GM18519 (cell line): ENCODE data around the gene RDM1.

Experiments used
- ATAC-seq: cut with Tn5 transposase; IDR thresholded peaks from one replicate; pipeline ENCODE4 v1.9.1; 2021; ENCODE audit warnings: mild to moderate bottlenecking, moderate library complexity; ENCODE audit not compliant: unreplicated experiment, low FRiP score

The RDM1 gene

DNA sequence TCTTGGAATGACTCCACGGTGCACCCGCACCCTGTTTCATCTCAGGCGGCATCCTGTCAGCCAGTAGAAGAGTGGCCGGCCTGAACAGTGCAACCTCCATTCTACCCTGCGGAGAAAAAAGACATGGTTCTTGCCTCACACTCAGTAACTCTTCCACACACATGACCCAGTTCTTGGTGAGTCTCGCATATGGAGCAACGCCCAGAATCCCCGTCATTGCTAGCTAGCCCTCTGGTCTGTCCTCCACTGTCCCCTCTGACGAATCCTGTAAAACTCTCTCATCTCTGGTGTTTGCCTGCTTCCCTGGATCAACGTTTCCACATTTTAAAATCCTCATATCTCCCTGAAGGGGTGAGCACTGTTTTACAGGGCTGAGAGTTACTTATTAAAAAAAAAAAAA is 4.2 kb upstream of the RDM1 start:
- no peak for ATAC-seq

DNA sequence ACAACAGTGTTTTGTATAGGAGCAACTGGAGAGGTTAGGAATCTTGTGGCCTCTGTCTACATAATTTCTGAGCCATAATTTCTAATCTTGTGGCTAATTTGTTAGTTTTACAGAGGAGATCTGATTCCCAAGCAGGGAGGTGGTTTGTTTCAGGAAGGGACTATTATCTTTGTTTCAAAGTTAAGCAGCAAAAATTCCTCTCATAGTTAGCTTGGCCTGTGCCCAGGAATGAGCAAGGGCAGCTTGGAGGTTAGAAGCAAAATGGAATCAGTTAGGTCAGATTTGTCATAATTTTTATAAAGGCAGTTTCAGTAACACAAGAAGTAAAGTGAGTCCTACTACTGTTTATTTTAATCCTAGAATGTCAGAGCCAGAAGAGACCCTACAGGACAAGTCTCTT is 2.0 kb upstream of the RDM1 start:
- no peak for ATAC-seq

DNA sequence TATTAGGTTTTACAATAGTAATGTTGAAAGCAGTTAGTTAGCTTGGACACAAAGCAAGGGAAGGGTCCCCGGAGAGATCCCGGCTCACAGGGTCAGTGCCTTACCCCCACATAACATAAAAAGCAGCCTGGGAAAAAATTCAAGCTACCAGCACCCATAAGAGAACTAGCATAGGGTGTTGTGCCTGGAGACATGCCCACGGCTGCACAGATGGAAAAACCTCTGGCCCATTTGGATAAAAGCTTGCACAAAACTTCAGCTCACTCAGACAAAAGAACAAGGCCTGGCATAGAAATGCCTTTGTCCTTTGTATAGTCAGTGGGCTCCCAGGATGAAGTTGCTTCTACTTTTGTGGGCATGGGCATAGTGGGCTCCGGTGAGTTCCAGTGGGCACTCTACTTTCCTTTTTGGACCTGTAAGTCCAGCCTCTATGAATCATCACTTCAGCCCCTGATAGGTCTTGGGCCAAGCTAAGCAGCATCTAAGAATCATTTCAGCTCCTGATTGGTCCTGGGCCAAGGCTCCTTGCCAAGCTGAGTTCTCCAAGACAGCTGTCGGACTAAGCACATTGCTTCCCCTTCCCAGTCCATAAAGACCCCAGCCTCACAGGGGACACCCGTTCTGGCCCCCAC is 1.3 kb upstream of the RDM1 start:
- ATAC-seq = no peak

GRCh38 chr17:35927714-35928113 is 2.9 kb downstream of the RDM1 start:
- ATAC-seq = no peak

DNA sequence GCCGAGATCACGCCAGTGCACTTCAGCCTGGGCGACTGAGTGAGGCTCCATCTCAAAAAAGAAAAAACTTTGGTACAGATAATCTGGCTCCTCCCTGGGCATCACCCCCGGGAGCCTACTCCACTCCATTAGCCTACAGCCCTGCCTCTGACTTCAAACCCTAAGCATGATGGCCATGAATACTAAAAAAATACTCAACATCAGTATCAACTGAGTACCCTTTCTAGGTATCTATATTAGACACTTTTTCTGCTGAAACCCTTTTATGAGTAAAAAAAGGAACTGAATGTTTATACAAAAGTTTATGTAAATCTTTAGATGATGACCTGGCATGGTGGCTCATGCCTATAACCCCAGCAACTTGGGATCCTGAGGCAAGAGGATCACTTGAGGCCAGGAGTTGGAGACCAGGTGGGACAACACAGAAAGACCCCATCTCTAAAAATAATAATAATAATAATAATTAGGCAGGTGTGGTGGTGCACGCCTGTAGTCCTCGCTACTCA is 6.9 kb downstream of the RDM1 start:
- no peak for ATAC-seq

DNA sequence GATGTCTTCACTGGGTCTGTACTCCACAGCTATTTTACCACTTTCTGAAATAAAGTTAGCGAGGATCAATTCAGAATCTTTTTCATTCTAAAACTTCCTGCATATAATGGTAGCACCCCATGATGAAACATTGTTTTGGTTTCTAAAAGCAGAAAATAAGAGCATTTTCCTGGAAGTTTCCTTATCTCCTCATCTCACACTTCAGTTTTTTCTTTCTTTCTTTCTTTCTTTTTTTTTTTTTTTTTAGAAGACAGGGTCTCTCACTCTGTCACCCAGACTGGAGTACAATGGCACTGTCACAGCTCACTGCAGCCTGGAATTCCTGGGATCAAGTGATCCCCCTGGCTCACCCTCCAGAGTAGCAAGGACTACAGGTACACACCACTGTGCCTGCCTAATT is 10.3 kb downstream of the RDM1 start:
- no peak for ATAC-seq

DNA sequence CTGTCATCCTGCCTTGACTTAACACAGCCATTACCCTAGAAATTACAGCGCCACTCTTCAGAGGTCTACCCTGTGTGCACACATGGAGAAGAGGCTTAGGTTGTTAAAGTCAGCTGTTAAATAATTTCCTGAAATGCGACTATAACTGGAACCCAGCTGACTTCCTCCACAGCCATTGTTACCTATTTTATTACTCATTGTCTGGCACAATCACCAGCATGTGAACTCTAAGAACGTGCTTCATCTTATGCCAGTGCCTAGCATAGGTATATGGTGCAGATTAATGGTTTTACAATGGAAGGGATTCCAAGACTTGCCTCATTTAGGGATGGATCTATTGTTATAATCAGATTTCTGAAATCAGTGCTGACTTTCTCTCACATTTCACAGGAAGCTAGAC is 11.9 kb downstream of the RDM1 start:
- ATAC-seq = no peak

GRCh38 chr17:35917519-35918213 is 12.9 kb downstream of the RDM1 start:
- ATAC-seq = no peak

DNA sequence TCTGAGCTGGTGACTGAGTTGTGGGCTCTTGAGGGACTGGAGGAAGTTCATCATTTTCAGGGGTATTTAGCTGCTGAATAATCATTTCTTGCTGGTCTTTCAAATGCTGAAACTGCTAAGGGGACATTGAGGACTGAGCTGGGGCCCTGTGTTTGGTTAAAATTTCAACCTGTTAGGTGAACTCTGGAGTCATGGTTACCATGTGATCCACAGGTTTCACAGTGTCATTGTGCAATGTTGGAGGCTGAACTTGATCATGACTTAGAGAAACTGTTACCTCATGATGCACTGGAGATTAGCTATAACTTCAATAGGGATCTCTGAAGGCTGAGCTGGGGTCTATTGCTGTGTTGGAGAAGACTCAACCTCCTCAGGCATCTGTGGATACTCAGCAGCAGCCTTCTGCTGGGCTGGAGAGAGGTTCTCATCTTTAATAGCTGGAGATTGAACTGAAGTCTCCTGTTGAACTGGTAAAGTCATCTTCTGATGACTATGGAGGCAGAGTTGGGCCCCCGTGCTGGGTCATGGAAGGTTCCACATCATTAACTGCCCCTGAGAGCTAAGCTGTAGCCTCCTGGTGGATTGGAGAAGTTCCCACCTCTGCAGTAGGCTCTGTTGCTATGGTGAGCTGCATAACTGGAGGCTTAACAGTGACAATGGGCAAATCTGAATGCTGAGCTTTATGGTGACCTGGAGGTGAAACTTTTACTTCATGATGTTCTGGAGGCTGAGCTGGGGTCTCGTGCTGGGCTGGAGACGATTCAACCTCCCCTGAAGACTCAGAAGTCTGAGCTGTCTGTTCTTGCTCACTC is 15.2 kb downstream of the RDM1 start:
- ATAC-seq = no peak

DNA sequence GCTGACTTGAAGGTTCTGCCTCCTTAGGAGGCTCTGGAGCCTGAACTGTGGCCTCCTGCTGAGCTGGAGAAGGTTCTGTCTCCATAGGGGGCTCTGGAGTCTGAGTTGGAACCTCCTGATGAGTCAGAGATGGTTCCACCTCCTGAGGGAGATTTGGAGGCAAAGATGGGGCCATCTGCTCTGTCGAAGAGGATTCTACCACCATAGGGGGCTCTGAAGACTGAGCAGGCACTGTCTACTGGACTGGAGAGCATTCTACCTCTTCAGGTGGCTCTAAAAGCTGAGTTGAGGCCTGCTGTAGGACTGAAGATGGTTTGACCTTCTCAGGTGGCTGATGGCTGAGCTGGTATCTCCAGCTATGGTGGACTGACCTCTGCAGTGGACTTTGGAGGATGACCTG is 16.2 kb downstream of the RDM1 start:
- no peak for ATAC-seq

GRCh38 chr17:35913609-35914008 is 17.0 kb downstream of the RDM1 start:
- no peak for ATAC-seq

GRCh38 chr17:35912942-35913341 is 17.6 kb downstream of the RDM1 start:
- no peak for ATAC-seq

GRCh38 chr17:35912339-35912912 is 18.1 kb downstream of the RDM1 start:
- no peak for ATAC-seq

DNA sequence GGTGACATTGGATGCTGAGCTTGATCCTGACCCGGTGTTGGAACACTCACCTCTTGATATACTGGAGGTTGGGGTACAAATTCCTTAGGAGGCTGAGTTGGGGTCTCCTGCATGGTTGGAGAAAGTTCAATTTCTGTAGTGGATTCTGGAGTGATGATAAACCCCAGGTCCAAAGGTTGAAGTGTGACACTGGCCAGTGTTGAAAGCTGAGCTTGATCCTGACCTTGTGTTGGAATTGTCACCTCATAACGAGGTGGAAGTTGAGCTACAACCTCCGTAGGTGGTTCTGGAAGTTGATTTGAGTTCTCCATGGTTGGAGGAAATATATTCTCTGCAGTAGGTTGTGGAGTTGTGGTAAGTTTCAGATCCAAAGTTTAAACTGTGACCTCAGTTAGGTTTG is 21.2 kb downstream of the RDM1 start:
- no peak for ATAC-seq

GRCh38 chr17:35907691-35908090 is 22.9 kb downstream of the RDM1 start:
- no peak for ATAC-seq

GRCh38 chr17:35906926-35907637 is 23.5 kb downstream of the RDM1 start:
- no peak for ATAC-seq

DNA sequence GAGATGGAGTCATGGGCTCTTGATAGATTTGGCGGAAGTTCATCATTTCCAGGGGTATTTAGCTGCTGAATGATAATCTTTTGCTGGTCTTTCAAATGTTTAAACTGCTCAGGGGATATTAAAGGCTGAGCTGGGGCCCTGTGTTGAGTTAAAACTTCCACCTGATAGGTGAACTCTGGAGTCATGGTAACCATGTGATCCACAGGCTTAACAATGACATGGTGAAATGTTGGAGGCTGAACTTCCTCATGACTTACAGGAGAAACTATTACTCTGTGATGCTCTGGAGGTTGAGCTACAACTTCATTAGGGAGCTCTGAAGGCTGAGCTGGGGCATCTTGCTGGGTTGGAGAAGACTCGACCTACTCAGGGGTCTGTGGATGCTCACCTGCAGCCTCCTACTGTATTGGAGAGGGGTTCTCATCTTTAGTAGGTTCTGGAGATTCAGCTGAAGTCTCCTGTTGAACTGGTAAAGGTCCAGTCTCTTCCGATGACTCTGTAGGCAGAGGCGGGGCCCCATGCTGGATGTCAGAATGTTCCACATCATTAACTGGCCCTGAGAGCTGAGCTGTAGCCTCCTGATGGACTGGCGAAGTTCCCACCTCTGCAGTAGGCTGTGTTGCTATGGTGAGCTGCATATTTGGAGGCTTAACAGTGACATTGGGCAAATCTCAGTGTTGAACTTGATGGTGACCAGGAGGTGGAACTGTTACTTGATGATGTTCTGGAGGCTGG is 24.2 kb downstream of the RDM1 start:
- ATAC-seq = no peak

DNA sequence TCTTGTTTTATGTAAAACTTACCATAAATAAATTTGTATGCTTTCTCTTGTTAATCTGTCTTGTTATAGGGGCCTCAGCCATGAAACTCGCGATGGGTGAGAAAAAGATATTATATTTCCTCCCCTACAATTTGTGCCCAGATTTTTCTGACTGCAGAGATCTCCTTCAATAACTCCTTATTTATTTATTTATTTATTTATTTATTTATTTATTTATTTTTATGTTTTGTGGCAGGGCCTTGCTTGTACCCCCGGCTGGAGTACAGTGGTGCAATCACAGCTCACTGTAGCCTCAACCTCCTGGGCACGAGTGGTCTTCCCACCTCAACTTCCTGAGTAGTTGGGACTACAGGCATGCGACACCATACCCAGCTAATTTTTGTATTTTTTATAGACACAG is 27.1 kb downstream of the RDM1 start:
- no peak for ATAC-seq

- no peak for ATAC-seq
These were observed 28.9 kb downstream of the RDM1 start for GRCh38 chr17:35901631-35902175.
